GM19397 (cell line): Measurements from ENCODE around the gene KLB.
"Not testable (repeated sequence)": the region's sequence is repeated elsewhere in the genome, so short reads cannot be mapped to it uniquely, and the experiment has no call there.

Experiments used
- ATAC-seq: cut with Tn5 transposase; IDR thresholded peaks from one replicate; pipeline ENCODE4 v1.9.1; 2021; ENCODE audit warnings: mild to moderate bottlenecking, moderate library complexity; ENCODE audit not compliant: unreplicated experiment

KLB gene

GRCh38 chr4:39425297-39425696, 18.6 kb downstream of the KLB start:
- ATAC-seq = not testable (repeated sequence)

GRCh38 chr4:39426728-39427127, 20.0 kb downstream of the KLB start:
- ATAC-seq = no peak

- ATAC-seq = no peak
Measured at GRCh38 chr4:39427520-39428114, 20.9 kb downstream of the KLB start.

- ATAC-seq = no peak
Measured at GRCh38 chr4:39429476-39430334, 23.0 kb downstream of the KLB start.

DNA sequence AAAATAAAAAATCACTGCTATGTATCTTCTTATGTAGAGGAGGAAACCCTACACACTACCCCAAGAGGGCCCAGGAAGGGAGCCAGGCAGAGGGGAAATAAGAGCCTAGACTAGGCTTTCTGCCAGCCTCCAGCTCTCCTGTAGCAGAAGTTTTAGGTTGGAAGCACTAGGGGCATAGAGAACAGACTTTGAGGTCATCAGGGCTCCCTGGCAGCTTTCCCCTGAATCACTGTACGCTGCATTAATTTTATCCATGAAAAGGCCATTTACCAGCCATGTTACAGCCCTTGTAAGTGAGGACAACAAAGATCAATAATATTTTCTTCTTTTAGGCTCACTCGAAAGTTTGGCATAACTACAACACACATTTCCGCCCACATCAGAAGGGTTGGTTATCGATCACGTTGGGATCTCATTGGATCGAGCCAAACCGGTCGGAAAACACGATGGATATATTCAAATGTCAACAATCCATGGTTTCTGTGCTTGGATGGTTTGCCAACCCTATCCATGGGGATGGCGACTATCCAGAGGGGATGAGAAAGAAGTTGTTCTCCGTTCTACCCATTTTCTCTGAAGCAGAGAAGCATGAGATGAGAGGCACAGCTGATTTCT, 27.3 kb downstream of the KLB start:
- ATAC-seq = no peak

- no peak for ATAC-seq
Measured at GRCh38 chr4:39435659-39436563, 29.2 kb downstream of the KLB start.

GRCh38 chr4:39441593-39441992, 34.9 kb downstream of the KLB start:
- ATAC-seq = no peak

GRCh38 chr4:39442998-39443397, 36.3 kb downstream of the KLB start:
- ATAC-seq = no peak

- ATAC-seq = no peak
Measured at GRCh38 chr4:39446483-39446841, 39.7 kb downstream of the KLB start.

GRCh38 chr4:39446842-39447573, 40.3 kb downstream of the KLB start:
- peak; percentile 86 for ATAC-seq

GRCh38 chr4:39450618-39451017, 43.9 kb downstream of the KLB start:
- ATAC-seq = no peak

GRCh38 chr4:39451423-39452023, 44.8 kb downstream of the KLB start:
- ATAC-seq = no peak

- no peak for ATAC-seq
Measured at GRCh38 chr4:39452153-39452859, 45.6 kb downstream of the KLB start.

DNA sequence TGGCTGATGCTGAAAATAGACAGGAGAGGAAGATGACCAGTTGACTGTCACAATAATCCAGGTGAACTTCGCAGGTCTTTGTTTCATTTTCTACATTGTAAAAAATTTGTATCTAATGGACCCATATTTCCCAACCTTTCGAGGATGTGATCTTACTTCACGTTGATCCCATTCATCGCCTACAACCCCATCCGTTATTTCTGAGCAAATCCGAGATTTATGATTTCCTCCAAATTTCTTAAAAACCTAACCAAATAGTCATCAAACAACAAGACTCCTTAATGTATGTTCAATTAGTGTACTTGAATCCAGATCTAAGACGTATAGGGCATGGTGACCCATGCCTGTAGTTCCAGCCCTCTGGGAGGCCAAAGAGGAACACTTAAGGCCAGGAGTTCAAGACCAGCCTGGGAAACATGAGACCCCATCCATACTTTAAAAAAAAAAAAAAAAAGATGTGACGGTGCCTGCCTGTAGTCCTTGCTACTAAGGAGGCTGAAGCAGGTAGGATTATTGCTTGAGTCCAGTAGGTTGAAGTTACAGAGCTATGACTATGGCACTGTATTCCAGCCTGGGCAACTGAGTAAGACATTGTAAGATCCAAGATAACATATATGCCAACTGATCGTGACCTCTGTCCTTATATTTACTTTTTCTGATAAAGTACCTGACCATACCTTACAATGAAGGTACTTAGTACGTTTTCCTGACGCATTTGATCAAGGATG, 46.3 kb downstream of the KLB start:
- no peak for ATAC-seq

GRCh38 chr4:39453738-39454137, 47.0 kb downstream of the KLB start:
- ATAC-seq = no peak

DNA sequence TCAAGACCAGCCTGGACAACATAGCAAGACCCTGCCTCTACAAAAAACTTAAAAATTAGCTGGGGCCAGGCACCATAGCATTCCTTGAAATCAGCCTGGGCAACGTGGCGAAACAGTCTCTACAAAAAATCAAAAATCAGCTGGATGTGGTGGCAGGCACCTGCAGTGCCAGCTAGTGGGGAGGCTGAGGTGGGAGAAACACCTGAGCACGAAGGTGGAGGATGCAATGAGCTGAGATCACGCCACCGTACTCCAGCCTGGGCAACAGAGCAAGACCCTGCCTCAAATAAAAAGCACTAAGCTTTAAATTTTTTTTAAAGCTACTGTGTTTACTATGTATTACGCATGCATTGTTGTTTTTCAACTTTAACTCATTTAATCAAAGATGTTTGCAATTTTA, 48.8 kb downstream of the KLB start:
- ATAC-seq = no peak

DNA sequence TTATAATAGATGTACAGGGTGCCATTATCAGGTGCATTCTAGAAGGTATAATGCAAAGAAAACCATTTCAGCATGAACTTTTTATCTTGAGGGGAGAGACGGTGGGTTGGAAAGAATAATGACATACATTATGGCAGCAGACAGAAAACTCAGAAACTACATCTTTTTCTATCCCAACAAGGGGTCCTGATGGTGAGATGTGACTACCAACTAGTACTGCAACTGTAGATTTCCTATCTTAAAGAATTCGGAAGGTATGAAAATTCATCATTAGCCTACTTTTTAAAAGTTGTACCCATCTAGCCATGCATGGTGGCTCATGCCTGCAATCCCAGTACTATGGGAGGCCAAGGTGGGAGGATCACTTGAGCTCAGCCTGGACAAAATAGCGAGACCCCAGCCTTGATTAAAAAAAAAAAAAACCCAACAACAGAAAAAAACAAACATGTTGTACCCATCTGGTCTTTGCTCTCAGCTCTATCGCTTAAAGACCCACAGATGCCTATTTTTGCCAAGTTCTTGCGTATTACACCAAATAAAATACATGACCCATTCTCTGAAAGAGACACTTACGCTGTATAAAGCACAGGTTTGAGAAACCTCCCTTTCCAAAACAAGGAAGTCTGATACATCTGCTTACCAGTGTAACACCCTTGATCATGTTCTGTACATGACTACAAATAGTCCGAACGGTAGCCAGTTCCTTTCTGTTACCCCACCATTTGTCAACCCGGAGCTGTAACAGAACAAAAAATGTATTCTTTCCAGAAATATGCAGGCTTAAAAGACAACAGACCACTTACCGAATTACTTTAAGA, 50.4 kb downstream of the KLB start:
- no peak for ATAC-seq

- ATAC-seq = peak; percentile 7
Measured at GRCh38 chr4:39458161-39458504, 51.4 kb downstream of the KLB start.
